GM21825 (cell line): ENCODE measurements around the gene PRKCB.

Experiments
- ATAC-seq: cut with Tn5 transposase; IDR thresholded peaks from one replicate; pipeline ENCODE4 v1.9.1; 2021; ENCODE audit warnings: mild to moderate bottlenecking, moderate library complexity; ENCODE audit not compliant: unreplicated experiment

The PRKCB gene

GRCh38 chr16:23835390-23836077, at the start of gene PRKCB:
Gene PRKCB (plus strand): TSS chr16:23835983.
- peak; percentile 56 for ATAC-seq

GRCh38 chr16:23786964-23787561, 48.7 kb upstream of the PRKCB start:
- ATAC-seq, result no peak

GRCh38 chr16:23788685-23789084, 47.1 kb upstream of the PRKCB start:
- no peak for ATAC-seq

- no peak for ATAC-seq
Measured at GRCh38 chr16:23795378-23795777, 40.4 kb upstream of the PRKCB start.

GRCh38 chr16:23796941-23797340, 38.8 kb upstream of the PRKCB start:
- no peak for ATAC-seq

- ATAC-seq, result no peak
Measured at GRCh38 chr16:23801378-23801777, 34.4 kb upstream of the PRKCB start.

GRCh38 chr16:23802776-23803175, 33.0 kb upstream of the PRKCB start:
- no peak for ATAC-seq

- peak; percentile 67 for ATAC-seq
Measured at GRCh38 chr16:23803591-23804123, 32.1 kb upstream of the PRKCB start.

- no peak for ATAC-seq
Measured at GRCh38 chr16:23807028-23807427, 28.8 kb upstream of the PRKCB start.

- ATAC-seq, result no peak
Measured at GRCh38 chr16:23821467-23821866, 14.3 kb upstream of the PRKCB start.

- ATAC-seq, result no peak
Measured at GRCh38 chr16:23821875-23822688, 13.7 kb upstream of the PRKCB start.

GRCh38 chr16:23823475-23824384, 12.1 kb upstream of the PRKCB start:
- no peak for ATAC-seq

- no peak for ATAC-seq
Measured at GRCh38 chr16:23824909-23825308, 10.9 kb upstream of the PRKCB start.

GRCh38 chr16:23826528-23827045, 9.2 kb upstream of the PRKCB start:
- peak; percentile 86 for ATAC-seq

GRCh38 chr16:23827057-23827456, 8.7 kb upstream of the PRKCB start:
- ATAC-seq, result peak; percentile 41

- no peak for ATAC-seq
Measured at GRCh38 chr16:23829454-23829853, 6.3 kb upstream of the PRKCB start.

- ATAC-seq, result no peak
Measured at GRCh38 chr16:23830276-23830675, 5.5 kb upstream of the PRKCB start.

GRCh38 chr16:23832882-23833281, 2.9 kb upstream of the PRKCB start:
- ATAC-seq, result no peak

GRCh38 chr16:23833504-23833903, 2.3 kb upstream of the PRKCB start:
- ATAC-seq, result no peak

- ATAC-seq, result no peak
Measured at GRCh38 chr16:23833960-23834685, 1.7 kb upstream of the PRKCB start.
